Gastroesophageal sphincter (tissue), 3 donors: Measurements from ENCODE around the gene ITGA3.

ENCODE experiments used
- CTCF ChIP-seq, 4 experiments: fragments of 200-600 bp in 2 of 4; fragments of 450-650 bp in 2 of 4; sonication (generic) in 1 of 4; IDR thresholded peaks; one replicate each; pipeline ENCODE4 v1.5.1; 2017 to 2019; ENCODE audit warnings: antibody characterized with exemption in 4 of 4, mild to moderate bottlenecking in 2 of 4, moderate library complexity in 2 of 4
- EP300 ChIP-seq: sonication (generic); formaldehyde crosslinking; IDR thresholded peaks from one replicate; pipeline ENCODE4 v1.6.1; 2017; ENCODE audit warnings: antibody characterized with exemption, mild to moderate bottlenecking
- POLR2A ChIP-seq, 2 donors: fragments of 450-650 bp; IDR thresholded peaks; one replicate each; pipeline ENCODE4 v1.6.1; 2017; ENCODE audit warnings: antibody characterized with exemption in 2 of 2, mild to moderate bottlenecking in 2 of 2, moderate library complexity in 1 of 2

GRCh38 chr17:50127697-50128361 is 71.9 kb downstream of the ITGA3 start:
- no peak for TF ChIP-seq POLR2A (IDR thresholded peaks at IDR 0.05)
- TF ChIP-seq CTCF (IDR thresholded peaks at IDR 0.05), result no peak
- TF ChIP-seq EP300, result no peak
